ENCODE results near the gene PHF13.

GRCh38 chr1:6577831-6578525 is 35.6 kb upstream of the PHF13 start:
- TF ChIP-seq EZH2 (IDR thresholded peaks at IDR 0.05; ENCODE audit: borderline replicate concordance, low read depth, low read length, poor library complexity, severe bottlenecking): no peak
- TF ChIP-seq CTCF (conservative IDR thresholded peaks at IDR 0.05; ENCODE audit: low read depth, low read length): no peak

Data from A673 (cell line).